Common myeloid progenitor, CD34-positive (primary cell): Measurements from ENCODE around the gene GAB4.
"Not testable (repeated sequence)": the region's sequence is repeated elsewhere in the genome, so short reads cannot be mapped to it uniquely, and the experiment has no call there.

Experiments
- CTCF ChIA-PET: fragments of 350-600 bp; sonication (Branson Sonifier 250); formaldehyde crosslinking; loops from one replicate; lab custom pipeline; 2021; ENCODE audit warnings: antibody characterized with exemption; lab: Charles Lee
- POLR2A ChIA-PET: fragments of 350-600 bp; sonication (Branson Sonifier 250); formaldehyde crosslinking; loops from one replicate; lab custom pipeline; 2021; ENCODE audit warnings: antibody characterized with exemption; lab: Charles Lee
- DNase-seq, 3 donors: peaks; one replicate each; pipeline versions ENCODE4 v3.0.0 to v3.0.0-alpha.2; 2013
- H3K27ac ChIP-seq, 2 experiments: 1 replicate in 1 of 2; 2 replicates in 1 of 2; pipeline ENCODE4 v1.7.0; 2013; ENCODE audit warnings: inconsistent platforms in 2 of 2, low read length in 2 of 2, mild to moderate bottlenecking in 2 of 2, low read depth in 1 of 2, moderate library complexity in 1 of 2; ENCODE audit not compliant: severe bottlenecking in 2 of 2, insufficient read depth in 1 of 2, poor library complexity in 1 of 2
- H3K27me3 ChIP-seq, 5 experiments: replicated peaks in 2 of 5; 1 replicate in 3 of 5; 2 replicates in 2 of 5; pipeline versions ENCODE4 v1.6.1 to v1.7.0; 2013; ENCODE audit warnings: low read length in 4 of 5, mild to moderate bottlenecking in 2 of 5, moderate library complexity in 2 of 5, inconsistent platforms in 1 of 5; ENCODE audit not compliant: insufficient read depth in 5 of 5, control insufficient read depth in 4 of 5
- H3K36me3 ChIP-seq, 4 experiments: 1 replicate in 2 of 4; 2 replicates in 2 of 4; pipeline versions ENCODE4 v1.6.1 to v1.7.0; 2013; ENCODE audit warnings: low read length in 3 of 4, control low read depth in 1 of 4, mild to moderate bottlenecking in 1 of 4; ENCODE audit not compliant: control insufficient read depth in 4 of 4, insufficient read depth in 4 of 4
- H3K4me1 ChIP-seq, 4 experiments: 1 replicate in 3 of 4; 2 replicates in 1 of 4; pipeline versions ENCODE4 v1.6.1 to v1.7.1; 2013; ENCODE audit warnings: low read length in 3 of 4, mild to moderate bottlenecking in 3 of 4, control low read depth in 1 of 4, inconsistent platforms in 1 of 4, moderate library complexity in 1 of 4; ENCODE audit not compliant: control insufficient read depth in 4 of 4, insufficient read depth in 4 of 4; ENCODE audit errors: control extremely low read depth in 1 of 4
- H3K4me3 ChIP-seq, 7 experiments: 1 replicate in 4 of 7; 2 replicates in 3 of 7; pipeline versions ENCODE4 v1.5.1 to v1.7.0; 2013; ENCODE audit warnings: mild to moderate bottlenecking in 7 of 7, low read length in 6 of 7, moderate library complexity in 6 of 7, inconsistent platforms in 2 of 7, low read depth in 2 of 7, control low read depth in 1 of 7; ENCODE audit not compliant: insufficient read depth in 4 of 7, control insufficient read depth in 1 of 7; ENCODE audit errors: extremely low read depth in 1 of 7
- H3K9me3 ChIP-seq, 5 experiments: 1 replicate in 4 of 5; 2 replicates in 1 of 5; pipeline versions ENCODE4 v1.6.1 to v1.7.1; 2013; ENCODE audit warnings: low read length in 4 of 5, mild to moderate bottlenecking in 2 of 5, inconsistent platforms in 1 of 5, low read depth in 1 of 5, moderate library complexity in 1 of 5; ENCODE audit not compliant: control insufficient read depth in 4 of 5, insufficient read depth in 2 of 5; ENCODE audit errors: control extremely low read depth in 1 of 5
- WGBS: methylation state at CpG from one replicate; pipeline ENCODE4 v1.1.5; 2013; ENCODE audit not compliant: insufficient coverage; 5-methylcytosine and 5-hydroxymethylcytosine counted together

The GAB4 gene

DNA sequence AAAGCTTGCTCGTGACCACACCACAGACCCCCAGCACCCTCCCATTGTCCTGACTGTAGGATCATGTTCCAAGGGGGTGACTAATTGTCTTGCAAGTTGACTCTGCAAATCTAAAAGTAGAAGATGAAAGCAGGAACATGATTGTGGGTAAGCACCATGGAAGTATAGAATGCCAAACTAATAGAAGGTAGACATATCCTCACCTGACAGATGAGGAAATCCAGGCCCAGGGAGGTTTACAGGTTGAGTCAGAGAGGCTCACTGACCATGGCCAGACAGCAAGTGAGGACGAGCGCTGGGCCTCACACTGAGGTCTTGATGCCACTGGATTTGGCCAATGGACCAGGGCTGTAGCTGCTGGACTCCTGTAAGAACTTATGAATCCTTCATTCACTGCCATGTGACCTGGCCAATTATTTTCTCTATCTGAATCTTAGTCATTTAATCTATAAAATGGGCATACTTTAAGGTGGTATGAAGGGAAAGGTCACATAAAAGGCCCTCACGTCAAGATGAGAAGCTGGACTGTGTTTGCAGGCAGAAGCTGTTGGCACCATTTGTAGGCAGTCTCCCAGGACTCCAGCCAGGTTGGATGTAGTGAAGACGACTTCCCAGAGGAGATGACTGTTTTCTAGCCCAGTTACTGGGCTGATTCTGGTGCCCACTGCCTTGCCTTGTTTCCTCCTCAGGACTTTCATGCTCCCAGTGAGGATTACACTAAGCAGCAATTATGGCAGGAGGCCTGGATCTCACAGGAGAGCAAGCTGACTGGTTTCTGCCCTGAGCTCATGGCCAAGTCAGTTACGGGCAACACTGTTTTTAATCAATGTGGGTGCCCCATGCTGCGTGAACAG lies 54.6 kb downstream of the GAB4 start:
- Histone ChIP-seq H3K4me1 (peaks cover 0 to 11% (median 6%) of the 10 kb centered on the region in 4 experiments), H3K27ac (no peak overlapping the region), H3K36me3 (no peaks in the 10 kb centered on the region), H3K4me3 (no peak overlapping the region), H3K27me3 (no peaks in the 10 kb centered on the region), H3K9me3 (no peaks in the 10 kb centered on the region)
- ChIA-PET POLR2A (no interaction called here), CTCF (no interaction called here)
- DNase-seq = no peak
- WGBS = 96% methylated on average over 6 of the region's 7 CpGs

DNA sequence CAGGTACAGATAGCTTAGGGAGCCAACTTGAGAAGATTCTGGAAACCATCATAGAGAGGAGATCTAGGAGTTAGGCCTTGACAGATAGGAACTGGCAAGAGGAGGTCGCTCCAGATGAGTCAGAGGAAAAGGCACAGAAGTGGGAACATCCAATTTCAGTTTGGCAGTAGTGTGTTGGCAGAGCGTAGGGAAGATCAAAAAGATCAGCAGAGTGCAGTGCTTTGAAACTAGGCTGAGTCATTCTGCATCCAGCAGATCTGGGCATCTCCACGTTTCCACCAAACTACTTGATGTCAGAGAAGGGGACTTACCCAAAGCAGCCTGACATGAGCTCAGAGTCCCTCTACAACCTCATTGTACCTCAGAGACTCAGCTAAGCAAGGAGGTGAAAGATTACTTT lies 58.5 kb downstream of the GAB4 start:
- H3K9me3 ChIP-seq = no peaks in the 10 kb centered on the region
- 71% methylated on average over 3 of the region's 3 CpGs for WGBS
- H3K27me3 ChIP-seq = no peaks in the 10 kb centered on the region
- ChIA-PET CTCF (interaction anchor here (1.0 to 1.9 kb wide), 3 partner anchors 8 to 35 kb away, joined by 3 to 4 read pairs (median 3); no protein-coding TSS in a partner anchor), POLR2A (no interaction called here)
- H3K4me3 ChIP-seq = no peak overlapping the region
- no peaks in the 10 kb centered on the region for H3K4me1 ChIP-seq
- no peak for DNase-seq
- H3K36me3 ChIP-seq = no peaks in the 10 kb centered on the region
- no peak overlapping the region for H3K27ac ChIP-seq

DNA sequence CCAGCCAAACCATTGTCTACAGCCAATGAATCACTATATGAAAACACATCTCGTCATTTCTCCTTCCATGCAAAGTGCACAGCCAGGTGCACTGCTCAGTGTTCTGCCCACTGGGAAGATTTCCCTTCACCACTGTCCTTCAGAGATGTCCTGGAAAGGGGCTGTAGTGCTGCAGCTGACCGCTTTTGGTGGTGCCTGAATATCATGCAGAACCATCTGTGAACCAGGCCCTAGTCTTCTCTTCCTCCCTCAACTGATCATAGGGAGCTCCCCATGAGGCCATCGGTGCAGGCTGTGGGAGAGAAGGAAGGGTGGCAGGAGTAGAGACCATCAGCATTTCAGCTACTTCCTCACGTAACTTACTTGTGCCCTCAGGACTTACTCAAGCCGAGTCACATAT lies 70.2 kb downstream of the GAB4 start:
- no peaks in the 10 kb centered on the region for H3K4me1 ChIP-seq
- 81% methylated on average over 3 of the region's 5 CpGs for WGBS
- POLR2A ChIA-PET = no interaction called here
- DNase-seq = no peak
- H3K27me3 ChIP-seq = peaks cover 0 to 1% (median 0%) of the 10 kb centered on the region in 5 experiments
- no peak overlapping the region for H3K4me3 ChIP-seq
- no peaks in the 10 kb centered on the region for H3K9me3 ChIP-seq
- CTCF ChIA-PET = no interaction called here
- no peaks in the 10 kb centered on the region for H3K36me3 ChIP-seq
- H3K27ac ChIP-seq = no peak overlapping the region

DNA sequence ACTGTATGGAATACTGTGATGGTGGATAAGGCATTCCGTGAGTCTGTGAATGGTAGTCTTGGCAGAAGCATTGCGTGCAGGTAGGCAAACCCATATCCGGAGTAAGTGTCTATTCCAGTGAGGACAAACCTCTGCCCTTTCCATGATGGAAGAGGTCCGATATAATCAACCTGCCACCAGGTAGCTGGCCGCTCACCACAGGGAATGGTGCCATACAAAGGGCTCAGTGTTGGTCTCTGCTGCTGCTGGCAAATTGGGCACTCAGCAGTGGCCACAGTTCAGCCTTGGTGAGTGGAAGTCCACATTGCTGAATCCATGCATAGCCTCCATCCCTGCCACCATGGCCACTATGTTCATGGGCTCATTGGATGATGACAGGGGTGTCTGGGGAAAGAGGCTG lies 70.8 kb downstream of the GAB4 start:
- H3K27me3 ChIP-seq, H3K27ac ChIP-seq, H3K9me3 ChIP-seq, H3K36me3 ChIP-seq, H3K4me1 ChIP-seq, POLR2A ChIA-PET, H3K4me3 ChIP-seq, CTCF ChIA-PET, DNase-seq: not testable (repeated sequence)
- 97% methylated on average over 5 of the region's 5 CpGs for WGBS

DNA sequence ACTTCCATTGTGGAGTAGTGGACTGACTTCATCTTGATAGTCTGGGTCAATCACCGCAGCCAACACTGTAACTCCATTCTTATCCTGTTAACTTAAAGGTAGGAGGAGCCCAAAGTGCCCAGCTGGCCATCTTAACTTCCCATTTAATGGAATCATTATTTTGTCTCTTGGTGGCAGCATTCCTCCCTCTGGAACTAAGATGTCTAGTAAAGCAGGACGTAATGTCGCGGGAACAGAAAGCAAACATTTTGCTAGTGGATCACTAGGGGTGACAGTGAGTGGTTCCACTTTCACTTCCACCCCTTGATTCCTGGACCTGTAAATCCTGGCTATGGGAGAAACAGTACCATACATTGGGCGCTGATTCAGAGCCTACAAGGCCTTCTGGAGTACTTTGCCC lies 71.4 kb downstream of the GAB4 start:
- WGBS = 93% methylated on average over 4 of the region's 5 CpGs
- ChIA-PET CTCF (no interaction called here), POLR2A (no interaction called here)
- no peak overlapping the region for H3K27ac ChIP-seq
- H3K4me3 ChIP-seq = no peak overlapping the region
- no peaks in the 10 kb centered on the region for H3K4me1 ChIP-seq
- no peak for DNase-seq
- no peaks in the 10 kb centered on the region for H3K36me3 ChIP-seq
- H3K9me3 ChIP-seq = no peaks in the 10 kb centered on the region
- H3K27me3 ChIP-seq = peaks cover 0 to 1% (median 0%) of the 10 kb centered on the region in 5 experiments

DNA sequence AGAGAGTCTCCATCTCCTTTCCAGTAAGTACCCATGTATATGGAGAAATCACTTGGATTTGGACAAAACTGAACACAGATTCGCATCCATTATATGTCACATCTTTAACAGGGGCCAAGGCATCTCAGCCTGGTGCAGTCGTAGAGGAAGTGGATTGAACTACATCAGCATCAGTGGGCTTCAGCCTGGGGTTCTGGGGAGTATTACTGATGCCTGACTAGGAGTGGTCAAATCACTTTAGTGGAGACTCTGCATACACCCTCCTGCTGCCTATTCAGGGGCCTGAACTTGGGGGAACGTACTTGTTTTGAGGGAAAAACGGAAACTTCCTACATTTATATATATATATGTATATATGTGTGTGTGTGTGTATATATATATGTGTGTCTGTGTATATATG lies 72.8 kb downstream of the GAB4 start:
- ChIA-PET CTCF (no interaction called here), POLR2A (no interaction called here)
- Histone ChIP-seq H3K4me1 (no peaks in the 10 kb centered on the region), H3K36me3 (no peaks in the 10 kb centered on the region), H3K4me3 (no peak overlapping the region), H3K27ac (no peak overlapping the region), H3K9me3 (no peaks in the 10 kb centered on the region), H3K27me3 (peaks cover 0 to 3% (median 0%) of the 10 kb centered on the region in 5 experiments)
- 100% methylated on average over 1 of the region's 4 CpGs for WGBS
- no peak for DNase-seq
